Stimulated activated CD8-positive, alpha-beta memory T cell treated with anti-CD3 and anti-CD28 coated beads, Interleukin-2, amount 100 ng/mL, for 48 hours (primary cell): ENCODE data around the gene RBM15B.

Experiments
- DNase-seq, 2 donors: peaks; one replicate each; pipeline ENCODE4 v3.0.0-alpha.2; 2020; ENCODE audit warnings: low read depth in 2 of 2

The RBM15B gene

GRCh38 chr3:51441282-51442030 lies 50.4 kb downstream of the RBM15B start:
- DNase-seq: no peak

GRCh38 chr3:51445544-51446280 lies 54.6 kb downstream of the RBM15B start:
- no peak for DNase-seq
